Activated T-helper 1 cell treated with Interleukin-2 at 50 U/mL for 16 hours (primary cell): Measurements from ENCODE around the gene TREH.
"Not testable (repeated sequence)": the region's sequence is repeated elsewhere in the genome, so short reads cannot be mapped to it uniquely, and the experiment has no call there.

Source experiments
- DNase-seq: peaks from one replicate; pipeline ENCODE4 v3.0.0-alpha.2; 2020; ENCODE audit warnings: low read depth

Gene TREH

GRCh38 chr11:118679483-118679882 is at the start of gene TREH:
TSS of gene TREH (minus strand) at chr11:118679650. CDS start at chr11:118679627, 23 bp downstream.
- no peak for DNase-seq

GRCh38 chr11:118728112-118728511 is 48.7 kb upstream of the TREH start:
- DNase-seq: not testable (repeated sequence)

- DNase-seq: not testable (repeated sequence)
Observed at GRCh38 chr11:118727721-118728066, 48.2 kb upstream of the TREH start.

- DNase-seq: not testable (repeated sequence)
Observed at GRCh38 chr11:118727001-118727720, 47.7 kb upstream of the TREH start.

- not testable (repeated sequence) for DNase-seq
Observed at GRCh38 chr11:118721478-118722015, 42.1 kb upstream of the TREH start.

GRCh38 chr11:118720740-118721139 is 41.3 kb upstream of the TREH start:
- not testable (repeated sequence) for DNase-seq

- not testable (repeated sequence) for DNase-seq
Observed at GRCh38 chr11:118720078-118720477, 40.6 kb upstream of the TREH start.

GRCh38 chr11:118718562-118718961 is 39.1 kb upstream of the TREH start:
- not testable (repeated sequence) for DNase-seq

- not testable (repeated sequence) for DNase-seq
Observed at GRCh38 chr11:118717733-118718132, 38.3 kb upstream of the TREH start.

- DNase-seq: not testable (repeated sequence)
Observed at GRCh38 chr11:118717221-118717620, 37.8 kb upstream of the TREH start.

GRCh38 chr11:118715837-118716260 is 36.4 kb upstream of the TREH start:
- DNase-seq: no peak

GRCh38 chr11:118715245-118715831 is 35.9 kb upstream of the TREH start:
- no peak for DNase-seq

GRCh38 chr11:118714816-118715215 is 35.4 kb upstream of the TREH start:
- DNase-seq: no peak

- not testable (repeated sequence) for DNase-seq
Observed at GRCh38 chr11:118714416-118714815, 35.0 kb upstream of the TREH start.

GRCh38 chr11:118708296-118708695 is 28.8 kb upstream of the TREH start:
- DNase-seq: no peak

GRCh38 chr11:118706546-118706825 is 27.0 kb upstream of the TREH start:
- DNase-seq: no peak

- DNase-seq: no peak
Observed at GRCh38 chr11:118705791-118706545, 26.5 kb upstream of the TREH start.

GRCh38 chr11:118705111-118705741 is 25.8 kb upstream of the TREH start:
- peak; percentile 35 for DNase-seq

GRCh38 chr11:118703563-118704106 is 24.2 kb upstream of the TREH start:
- no peak for DNase-seq

GRCh38 chr11:118699506-118700220 is 20.2 kb upstream of the TREH start:
- peak; percentile 38 for DNase-seq

- no peak for DNase-seq
Observed at GRCh38 chr11:118697346-118697745, 17.9 kb upstream of the TREH start.
